Panc1 (cell line): ENCODE results near the gene GOLGA8N. TPM values are rescaled to one million over a fixed set of nuclear protein-coding genes. Genes with fewer than 3 reads are reported as not detected.
A peak's percentile ranks its signal among the peaks of the same experiment; 100 is the strongest.

Experiments
- ATAC-seq: fragments of 200-7000 bp; cut with Tn5 transposase; 2 replicates; pipeline ENCODE4 v1.9.1; 2020; ENCODE audit warnings: mild to moderate bottlenecking, moderate library complexity
- BruUV-seq: library from RNA; stranded (reverse); fragments of 400-500 nt; replicated peaks from 2 replicates; lab custom pipeline; 2021; lab: Mats Ljungman, UMichigan
- CTCF ChIA-PET: fragments of 300-600 bp; sonication (Branson Sonifier 250); formaldehyde crosslinking; loops from one replicate; lab custom pipeline; 2022; ENCODE audit warnings: antibody characterized with exemption; lab: Charles Lee
- POLR2A ChIA-PET: fragments of 300-600 bp; sonication (Branson Sonifier 250); formaldehyde crosslinking; loops from one replicate; lab custom pipeline; 2022; ENCODE audit warnings: antibody characterized with exemption; lab: Charles Lee
- DNase-seq: peaks from one replicate; pipeline ENCODE4 v3.0.0-alpha.2; 2010; ENCODE audit warnings: low read depth, low spot score
- H3K27ac ChIP-seq: 2 replicates; pipeline ENCODE4 v1.5.1; 2011; ENCODE audit warnings: mild to moderate bottlenecking, low read length, inconsistent platforms
- H3K27me3 ChIP-seq: fragments of 200-500 bp; sonication (Bioruptor generic); 2 replicates; pipeline ENCODE4 v1.6.0; 2014; ENCODE audit warnings: low read length, inconsistent platforms; ENCODE audit not compliant: control insufficient read depth, insufficient read depth
- H3K36me3 ChIP-seq: fragments of 200-500 bp; sonication (Bioruptor generic); 2 replicates; pipeline ENCODE4 v1.5.1; 2014; ENCODE audit warnings: inconsistent platforms, mild to moderate bottlenecking, low read length, moderate library complexity; ENCODE audit not compliant: control insufficient read depth, insufficient read depth
- H3K4me1 ChIP-seq: 2 replicates; pipeline ENCODE4 v1.5.1; 2011; ENCODE audit warnings: inconsistent platforms, mild to moderate bottlenecking, low read length, moderate library complexity; ENCODE audit not compliant: control insufficient read depth, insufficient read depth
- H3K4me3 ChIP-seq, 2 experiments: 2 replicates each; pipeline ENCODE4 v1.5.1; 2011 to 2012; ENCODE audit warnings: low read depth in 2 of 2, low read length in 2 of 2, mild to moderate bottlenecking in 2 of 2, inconsistent platforms in 1 of 2, moderate library complexity in 1 of 2
- H3K9me3 ChIP-seq: fragments of 200-500 bp; sonication (Bioruptor generic); 2 replicates; pipeline ENCODE4 v1.5.1; 2014; ENCODE audit warnings: low read depth, mild to moderate bottlenecking, inconsistent platforms, low read length, moderate library complexity; ENCODE audit not compliant: control insufficient read depth, insufficient read depth
- CTCF ChIP-seq: fragments of 450-650 bp; IDR thresholded peaks from 2 replicates; pipeline ENCODE4 v1.5.1; 2017; ENCODE audit warnings: mild to moderate bottlenecking
- POLR2AphosphoS5 ChIP-seq: IDR thresholded peaks from 2 replicates; pipeline ENCODE4 v1.6.1; 2012; ENCODE audit warnings: mild to moderate bottlenecking, low read depth, low read length, moderate library complexity
- REST ChIP-seq, 2 experiments: IDR thresholded peaks; 2 replicates each; pipeline ENCODE4 v1.6.1; 2011 to 2012; ENCODE audit warnings: low read depth in 2 of 2, control low read depth in 1 of 2, low read length in 1 of 2, mild to moderate bottlenecking in 1 of 2, moderate library complexity in 1 of 2; ENCODE audit not compliant: insufficient read depth in 1 of 2
- SIN3A ChIP-seq: IDR thresholded peaks from 2 replicates; pipeline ENCODE4 v1.6.1; 2012; ENCODE audit warnings: low read depth, mild to moderate bottlenecking, low read length, moderate library complexity, borderline replicate concordance; ENCODE audit not compliant: insufficient read depth
- TCF7L2 ChIP-seq: IDR thresholded peaks from 2 replicates; pipeline ENCODE4 v1.6.1; 2011; ENCODE audit warnings: mild to moderate bottlenecking, low read depth, low read length, inconsistent platforms
- in situ Hi-C: cut with HindIII; loops from 2 replicates; pipeline ENCODE4 v1.10.0; 2016; ENCODE audit warnings: low sequenced_read_pairs, low pct_unique_long_range_greater_than_20kb
- intact Hi-C: fragments of 100-400 bp; cut with micrococcal nuclease; formaldehyde crosslinking; loops from one replicate; pipeline ENCODE4 v1.10.0; 2022; ENCODE audit not compliant: unreplicated experiment
- total RNA-seq: library from RNA; stranded (reverse); gene quantifications from one replicate; pipeline ENCODE4 v1.2.1, GENCODE V29; 2021; ENCODE audit not compliant: unreplicated experiment

The GOLGA8N gene
- total RNA-seq, 1 experiment from 2014 or later = 4.1 TPM

GRCh38 chr15:32641517-32642059, 48.3 kb downstream of the GOLGA8N start, which contains the start of gene SCG5:
TSS of gene SCG5 (plus strand) at chr15:32641710. CDS start at chr15:32643593, 1,883 bp downstream.
- BruUV-seq = no TSS peak
- Histone ChIP-seq H3K27me3 (no peaks in the 10 kb centered on the region), H3K36me3 (peaks cover 27% of the 10 kb centered on the region), H3K9me3 (no peaks in the 10 kb centered on the region), H3K4me1 (no peaks in the 10 kb centered on the region), H3K4me3 (no peak within 1 kb of the TSS), H3K27ac (no peak within 1 kb of the TSS)
- DNase-seq (no peak), ATAC-seq (peak; percentile 58)
- intact Hi-C loops (no loop called here), in situ Hi-C loops (no loop called here)
- POLR2A ChIA-PET = interaction anchor here (0.6 kb wide), 1 partner anchor 28 kb away, joined by 3 read pairs; no protein-coding TSS in a partner anchor
- CTCF ChIA-PET = no interaction called here
- no peak for TF ChIP-seq CTCF
- TF ChIP-seq SIN3A = no peak
- no peak; the same call in 1 of the 2 replicates for TF ChIP-seq POLR2AphosphoS5
- no peak for TF ChIP-seq REST (IDR thresholded peaks at IDR 0.05; ENCODE audit: insufficient read depth in 1 of 2, low read depth in 2 of 2, low read length in 1 of 2)
- TF ChIP-seq TCF7L2 = no peak

- DNase-seq (no peak), ATAC-seq (peak; percentile 56; the same call in 1 of the 2 replicates)
- Histone ChIP-seq H3K27ac (no peak overlapping the region), H3K4me3 (no peak overlapping the region), H3K36me3 (peaks cover 15% of the 10 kb centered on the region; the same call in 1 of the 2 replicates), H3K9me3 (no peaks in the 10 kb centered on the region), H3K27me3 (no peaks in the 10 kb centered on the region), H3K4me1 (no peaks in the 10 kb centered on the region)
- TF ChIP-seq REST (IDR thresholded peaks at IDR 0.05; ENCODE audit: insufficient read depth in 1 of 2, low read depth in 2 of 2, low read length in 1 of 2) (no peak), SIN3A (no peak), TCF7L2 (no peak), POLR2AphosphoS5 (no peak), CTCF (no peak)
- no TSS peak for BruUV-seq
- ChIA-PET POLR2A (no interaction called here), CTCF (no interaction called here)
- intact Hi-C loops = no loop called here
- in situ Hi-C loops = no loop called here
These were observed 49.6 kb downstream of the GOLGA8N start for GRCh38 chr15:32642667-32643435.
